ENCODE data around the gene HIVEP3.

HIVEP3 gene

DNA sequence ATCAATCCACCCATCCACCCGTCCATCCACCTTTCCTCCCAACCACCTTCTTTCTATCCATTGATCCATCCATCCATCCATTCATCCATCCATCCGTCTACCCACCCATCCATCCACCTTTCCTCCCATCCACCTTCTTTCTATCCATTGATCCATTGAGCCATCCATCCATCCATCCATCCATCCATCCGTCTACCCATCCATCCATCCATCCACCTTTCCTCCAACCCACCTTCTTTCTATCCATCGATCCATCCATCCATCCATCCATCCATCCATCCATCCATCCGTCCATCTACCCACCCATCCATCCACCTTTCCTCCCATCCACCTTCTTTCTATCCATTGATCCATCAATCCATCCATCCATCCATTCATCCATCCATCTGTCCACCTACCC lies 429.2 kb downstream of the HIVEP3 start:
- TF ChIP-seq, protein P1, sequence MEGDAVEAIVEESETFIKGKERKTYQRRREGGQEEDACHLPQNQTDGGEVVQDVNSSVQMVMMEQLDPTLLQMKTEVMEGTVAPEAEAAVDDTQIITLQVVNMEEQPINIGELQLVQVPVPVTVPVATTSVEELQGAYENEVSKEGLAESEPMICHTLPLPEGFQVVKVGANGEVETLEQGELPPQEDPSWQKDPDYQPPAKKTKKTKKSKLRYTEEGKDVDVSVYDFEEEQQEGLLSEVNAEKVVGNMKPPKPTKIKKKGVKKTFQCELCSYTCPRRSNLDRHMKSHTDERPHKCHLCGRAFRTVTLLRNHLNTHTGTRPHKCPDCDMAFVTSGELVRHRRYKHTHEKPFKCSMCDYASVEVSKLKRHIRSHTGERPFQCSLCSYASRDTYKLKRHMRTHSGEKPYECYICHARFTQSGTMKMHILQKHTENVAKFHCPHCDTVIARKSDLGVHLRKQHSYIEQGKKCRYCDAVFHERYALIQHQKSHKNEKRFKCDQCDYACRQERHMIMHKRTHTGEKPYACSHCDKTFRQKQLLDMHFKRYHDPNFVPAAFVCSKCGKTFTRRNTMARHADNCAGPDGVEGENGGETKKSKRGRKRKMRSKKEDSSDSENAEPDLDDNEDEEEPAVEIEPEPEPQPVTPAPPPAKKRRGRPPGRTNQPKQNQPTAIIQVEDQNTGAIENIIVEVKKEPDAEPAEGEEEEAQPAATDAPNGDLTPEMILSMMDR (conservative IDR thresholded peaks at IDR 0.05; ENCODE audit: low read length), result no peak

DNA sequence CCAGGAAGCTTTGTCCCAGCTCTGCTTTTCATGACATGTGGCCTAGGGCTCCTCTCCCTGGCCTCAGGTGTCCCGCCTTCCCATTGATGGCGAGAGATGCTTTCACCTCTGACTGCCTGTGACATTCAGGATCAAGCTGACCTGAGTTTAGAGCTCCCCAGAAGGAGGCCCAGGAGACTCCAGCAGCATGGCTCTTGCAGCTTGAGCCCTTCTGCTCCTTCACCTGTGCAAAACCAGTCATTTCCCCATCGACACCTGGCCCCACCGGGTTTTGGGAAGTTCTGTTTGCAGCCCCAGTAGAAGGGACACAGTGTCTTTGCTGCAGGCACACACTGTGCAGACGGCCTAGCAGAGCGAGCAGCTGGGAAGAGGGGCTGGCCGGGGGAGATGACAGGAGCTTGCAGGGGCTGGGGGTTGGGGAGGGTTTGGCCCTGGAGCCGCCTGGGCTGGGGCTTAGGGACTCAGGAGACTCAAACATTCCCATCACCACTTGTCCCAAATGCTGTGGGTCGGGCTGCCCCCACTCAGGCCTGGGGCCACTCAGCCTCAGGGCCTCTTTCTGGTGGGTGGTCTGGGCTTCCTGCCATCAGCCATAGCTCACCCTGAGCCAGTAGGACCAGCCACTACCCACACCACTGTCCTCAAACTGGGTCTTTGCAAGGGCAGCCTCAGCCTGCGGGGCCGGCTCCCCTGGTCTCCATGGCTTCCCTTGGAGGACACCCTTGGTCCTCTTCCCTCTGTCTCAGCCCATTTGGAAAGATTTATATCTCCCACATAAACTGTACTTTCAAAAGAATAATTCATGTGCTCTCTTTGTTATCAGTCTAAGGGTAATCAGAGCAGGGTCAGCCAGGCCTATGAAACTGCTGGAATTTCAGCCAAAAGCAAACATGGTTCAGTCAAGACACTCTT lies 430.4 kb downstream of the HIVEP3 start:
- H3K4me3 ChIP-seq (ENCODE audit: low read length), result no peak overlapping the region
- no peak for DNase-seq (ENCODE audit: low read depth)
- TF ChIP-seq, protein P1 (conservative IDR thresholded peaks at IDR 0.05; ENCODE audit: low read length), result no peak

More for the DNA sequence above, 429.2 kb downstream of the HIVEP3 start:
- H3K4me3 ChIP-seq (ENCODE audit: low read length), result no peak overlapping the region
- no peak for DNase-seq (ENCODE audit: low read depth)

DNA sequence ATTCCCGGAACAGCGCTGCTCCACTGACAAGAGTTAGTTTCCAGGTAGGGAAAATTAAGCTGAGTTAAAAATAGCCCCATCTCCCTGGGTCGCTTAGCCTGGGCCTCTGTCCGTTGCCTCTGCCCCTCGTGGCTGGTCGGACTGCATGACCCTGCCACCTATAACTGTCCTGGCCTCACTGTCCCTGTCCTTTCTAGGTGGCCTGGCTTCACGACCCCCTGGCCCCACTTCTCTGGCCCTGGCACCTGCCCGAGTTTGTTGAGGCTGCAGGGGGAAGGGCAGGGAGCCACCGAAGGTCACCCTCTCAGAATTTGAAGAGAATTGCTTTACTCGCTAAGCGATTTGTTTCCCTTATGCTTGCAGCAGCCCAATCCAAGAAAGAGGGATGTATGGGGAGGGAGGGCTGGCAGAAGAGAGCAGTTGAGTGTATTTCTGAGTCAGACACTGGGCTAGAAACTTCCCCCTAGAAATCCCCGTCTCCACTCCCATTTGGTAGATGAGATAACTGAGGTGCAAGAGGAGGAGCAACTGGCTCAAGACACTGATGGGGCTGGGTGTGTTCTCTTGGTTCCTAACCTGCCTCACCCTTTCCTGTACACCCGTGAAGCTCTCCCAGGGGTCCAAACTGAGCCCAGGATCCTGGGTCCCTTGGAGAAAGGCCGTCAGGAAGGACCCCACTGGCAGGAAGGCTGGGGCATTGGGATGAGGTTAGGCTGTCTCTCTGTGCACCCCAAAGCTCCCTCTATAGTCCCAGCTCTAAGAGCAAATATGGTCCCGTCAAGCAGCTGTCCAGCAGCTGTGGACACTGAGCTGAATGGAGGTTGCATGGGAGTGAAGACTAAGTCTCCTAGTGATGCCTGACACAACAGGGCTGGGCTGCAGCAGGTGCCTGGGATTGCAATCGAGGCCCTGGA lies 431.3 kb downstream of the HIVEP3 start:
- no peak overlapping the region for H3K4me3 ChIP-seq (ENCODE audit: low read length)
- no peak for DNase-seq (ENCODE audit: low read depth)
- TF ChIP-seq, protein P1 (conservative IDR thresholded peaks at IDR 0.05; ENCODE audit: low read length), result no peak

DNA sequence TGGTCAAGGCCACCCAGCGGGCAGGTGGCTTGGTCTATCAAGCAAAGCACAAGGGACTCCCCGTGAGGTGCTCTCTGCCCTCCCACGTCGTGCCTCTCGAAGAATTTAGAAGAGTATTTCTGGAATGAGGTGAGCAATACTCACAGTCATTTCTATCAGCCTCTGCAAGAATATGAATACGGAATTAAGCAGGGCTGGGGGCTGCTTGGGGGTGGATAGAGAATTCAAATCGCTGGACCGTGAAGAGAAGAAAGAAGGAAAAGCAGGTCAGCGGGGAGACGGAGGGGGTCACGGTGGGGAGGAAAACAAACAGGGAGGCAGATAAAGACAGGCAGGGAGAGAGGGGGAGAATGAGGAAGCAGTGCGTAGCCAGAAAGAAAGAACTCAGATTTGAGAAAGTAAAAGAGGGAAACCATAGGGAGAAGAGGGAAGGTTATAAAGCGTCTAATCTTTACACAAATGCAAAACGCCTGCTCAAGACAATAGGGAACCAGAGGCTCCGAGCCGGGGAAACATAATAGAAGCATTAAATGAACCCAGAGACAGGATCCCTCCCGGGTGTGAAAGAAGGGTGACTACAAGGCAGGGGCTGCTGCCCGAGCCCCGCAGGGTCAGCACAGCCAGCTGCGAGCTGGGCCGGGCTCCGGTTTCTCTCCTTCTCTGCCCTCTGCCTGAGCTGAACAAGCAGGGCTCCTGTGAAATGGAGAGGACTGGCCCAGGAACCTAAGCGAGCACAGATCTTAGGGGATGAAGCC lies 432.2 kb downstream of the HIVEP3 start:
- TF ChIP-seq, protein P1 (conservative IDR thresholded peaks at IDR 0.05; ENCODE audit: low read length), result no peak
- H3K4me3 ChIP-seq (ENCODE audit: low read length), result no peak overlapping the region
- peak; percentile 42 for DNase-seq (ENCODE audit: low read depth)

DNA sequence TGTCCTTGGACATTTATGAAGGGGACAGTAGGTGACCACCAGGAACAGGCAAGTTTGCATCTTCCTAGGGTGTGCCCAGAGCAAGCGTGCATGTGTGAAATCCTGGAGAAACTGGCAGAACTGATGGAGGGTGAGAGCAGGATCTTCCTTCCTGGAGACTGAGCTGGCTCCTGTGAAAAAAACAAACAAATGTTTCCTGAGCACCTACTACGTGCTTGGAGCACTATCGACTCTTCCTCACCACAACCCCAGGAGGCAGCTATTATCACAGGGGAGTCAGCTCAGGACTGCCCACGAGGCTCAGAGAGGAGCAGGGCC lies 432.7 kb downstream of the HIVEP3 start:
- TF ChIP-seq, protein P1 (conservative IDR thresholded peaks at IDR 0.05; ENCODE audit: low read length), result no peak
- H3K4me3 ChIP-seq (ENCODE audit: low read length), result no peak overlapping the region
- DNase-seq (ENCODE audit: low read depth), result no peak

DNA sequence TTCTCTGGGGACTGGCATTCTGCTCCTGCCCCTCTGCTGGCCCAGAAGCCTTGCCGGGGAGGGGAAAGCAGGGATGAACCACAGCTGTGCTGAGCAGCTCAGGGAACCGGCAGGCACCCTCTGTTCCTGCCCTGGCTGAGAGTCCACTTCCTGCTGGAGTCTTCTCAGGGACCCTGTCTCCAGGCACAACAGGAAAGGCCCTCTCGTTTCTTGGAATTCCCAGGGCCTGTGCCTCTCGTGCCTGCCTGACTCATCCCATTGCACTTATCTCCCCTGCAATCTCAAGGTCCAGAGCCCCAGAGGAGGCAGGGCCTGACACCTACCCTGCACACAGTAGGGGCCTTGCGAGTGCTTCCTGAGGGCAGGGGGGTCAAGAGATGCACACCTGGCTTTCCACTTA lies 433.1 kb downstream of the HIVEP3 start:
- peak; percentile 67 for DNase-seq (ENCODE audit: low read depth)
- H3K4me3 ChIP-seq (ENCODE audit: low read length), result no peak overlapping the region
- TF ChIP-seq, protein P1 (conservative IDR thresholded peaks at IDR 0.05; ENCODE audit: low read length), result no peak

Data from AG10803 (cell line).